Gastrocnemius medialis (tissue), 4 donors: ENCODE measurements around the gene SLC52A3.

Experiments used
- POLR2A ChIP-seq, 2 donors: fragments of 450-650 bp; IDR thresholded peaks; one replicate each; pipeline ENCODE4 v1.6.1; 2017; ENCODE audit warnings: antibody characterized with exemption in 2 of 2, mild to moderate bottlenecking in 2 of 2, moderate library complexity in 2 of 2
- TF ChIP-seq, protein P1 (sequence below), 5 experiments: fragments of 450-650 bp in 3 of 5; fragments of 200-600 bp in 2 of 5; sonication (generic) in 2 of 5; IDR thresholded peaks in 4 of 5; conservative IDR thresholded peaks in 1 of 5; 1 replicate in 4 of 5; 2 replicates in 1 of 5; pipeline ENCODE4 v1.5.1; 2016 to 2019; ENCODE audit warnings: antibody characterized with exemption in 5 of 5, mild to moderate bottlenecking in 3 of 5, moderate library complexity in 3 of 5

DNA sequence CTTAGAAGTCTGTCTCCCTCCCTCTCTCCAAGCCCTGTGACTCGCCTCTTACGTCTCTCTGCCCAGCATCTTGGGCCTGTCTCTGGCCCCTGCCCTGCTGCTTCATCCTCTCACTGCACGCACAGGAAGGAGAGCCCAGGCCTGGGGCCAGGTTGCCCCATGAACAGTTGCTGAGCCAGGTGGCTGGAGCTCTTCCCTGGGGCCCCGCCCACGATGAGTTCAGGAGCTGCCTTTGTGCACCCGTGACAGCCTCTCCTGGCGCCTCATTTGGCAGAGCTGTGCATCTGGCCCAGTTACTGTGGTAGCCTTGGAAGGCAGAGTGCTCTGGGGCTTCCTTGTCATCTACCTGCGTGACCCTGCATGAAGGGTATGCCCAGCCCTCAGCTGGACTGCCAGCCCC is 44.5 kb downstream of the SLC52A3 start:
- TF ChIP-seq, protein P1, sequence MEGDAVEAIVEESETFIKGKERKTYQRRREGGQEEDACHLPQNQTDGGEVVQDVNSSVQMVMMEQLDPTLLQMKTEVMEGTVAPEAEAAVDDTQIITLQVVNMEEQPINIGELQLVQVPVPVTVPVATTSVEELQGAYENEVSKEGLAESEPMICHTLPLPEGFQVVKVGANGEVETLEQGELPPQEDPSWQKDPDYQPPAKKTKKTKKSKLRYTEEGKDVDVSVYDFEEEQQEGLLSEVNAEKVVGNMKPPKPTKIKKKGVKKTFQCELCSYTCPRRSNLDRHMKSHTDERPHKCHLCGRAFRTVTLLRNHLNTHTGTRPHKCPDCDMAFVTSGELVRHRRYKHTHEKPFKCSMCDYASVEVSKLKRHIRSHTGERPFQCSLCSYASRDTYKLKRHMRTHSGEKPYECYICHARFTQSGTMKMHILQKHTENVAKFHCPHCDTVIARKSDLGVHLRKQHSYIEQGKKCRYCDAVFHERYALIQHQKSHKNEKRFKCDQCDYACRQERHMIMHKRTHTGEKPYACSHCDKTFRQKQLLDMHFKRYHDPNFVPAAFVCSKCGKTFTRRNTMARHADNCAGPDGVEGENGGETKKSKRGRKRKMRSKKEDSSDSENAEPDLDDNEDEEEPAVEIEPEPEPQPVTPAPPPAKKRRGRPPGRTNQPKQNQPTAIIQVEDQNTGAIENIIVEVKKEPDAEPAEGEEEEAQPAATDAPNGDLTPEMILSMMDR (IDR thresholded peaks at IDR 0.05 in 4 of 5, conservative IDR thresholded peaks at IDR 0.05 in 1 of 5) = no peak
- TF ChIP-seq POLR2A (IDR thresholded peaks at IDR 0.05) = no peak
